Kasumi-1 (cell line): Measurements from ENCODE around the gene UQCRC2.
"Not testable (repeated sequence)": the region's sequence is repeated elsewhere in the genome, so short reads cannot be mapped to it uniquely, and the experiment has no call there.

Experiments
- DNase-seq, 2 experiments: peaks; one replicate each; lab custom pipeline; 2025; lab: John Stamatoyannopoulos, UW

The UQCRC2 gene

GRCh38 chr16:22010902-22011301, 57.7 kb downstream of the UQCRC2 start:
- DNase-seq = no peak

DNA sequence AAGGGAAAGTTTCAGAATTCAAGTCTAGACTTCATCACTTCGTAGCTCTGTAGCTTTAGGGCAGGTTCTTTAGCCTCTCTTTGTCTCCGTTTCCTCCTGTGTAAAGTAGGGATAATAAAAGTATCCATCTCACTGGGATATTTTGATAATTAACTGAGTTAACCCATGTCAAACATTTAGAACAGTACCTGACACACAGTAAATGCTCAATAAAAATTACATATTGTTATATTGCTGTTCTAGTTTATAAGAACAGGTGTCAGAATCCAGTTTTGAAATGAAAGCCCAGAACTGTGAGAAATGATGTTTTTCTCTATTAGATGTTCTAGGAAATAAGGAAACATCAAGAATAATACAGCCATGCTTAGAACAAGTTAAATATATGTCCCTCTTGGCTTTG, 59.1 kb downstream of the UQCRC2 start:
- DNase-seq = no peak

- no peak for DNase-seq
Measured at GRCh38 chr16:22013486-22013885, 60.3 kb downstream of the UQCRC2 start.

- no peak for DNase-seq
Measured at GRCh38 chr16:22014271-22014873, 61.2 kb downstream of the UQCRC2 start.

DNA sequence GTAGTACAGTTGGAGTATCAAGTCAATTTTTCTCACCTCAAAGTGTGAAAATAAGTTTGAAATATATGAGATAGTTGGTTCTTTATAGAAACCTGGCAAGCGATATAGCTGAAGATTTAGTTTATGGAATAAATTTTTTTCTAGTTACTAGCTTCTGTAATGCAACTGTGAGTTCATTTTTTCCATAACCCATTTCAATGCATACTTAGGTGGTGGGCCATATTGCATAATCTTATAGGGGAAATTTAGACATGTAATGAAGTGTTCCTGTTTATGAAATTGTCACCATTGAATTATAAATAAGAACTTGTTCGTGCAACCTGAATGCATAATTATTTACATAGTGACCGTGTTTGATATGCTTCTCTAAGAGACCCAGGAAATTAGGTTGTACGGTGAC, 63.8 kb downstream of the UQCRC2 start:
- no peak for DNase-seq

DNA sequence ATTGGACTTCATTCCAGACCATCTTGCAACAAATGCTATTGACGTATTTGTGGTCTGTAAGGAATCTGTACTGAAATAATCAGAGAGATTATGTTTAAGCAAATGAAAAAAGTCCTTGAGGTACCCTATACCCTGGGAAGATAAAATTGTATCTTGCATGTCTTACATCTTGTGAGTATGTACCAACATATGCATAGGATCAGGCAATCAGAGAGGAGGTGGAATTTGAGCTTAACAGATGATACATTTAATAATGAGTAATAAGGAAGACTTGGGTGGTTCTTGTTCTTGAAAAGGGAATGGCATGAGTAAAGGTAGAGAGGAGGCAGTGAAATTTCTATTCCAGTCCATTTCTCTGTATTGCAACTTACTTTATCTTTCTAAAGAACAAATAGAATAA, 65.4 kb downstream of the UQCRC2 start:
- DNase-seq = no peak

DNA sequence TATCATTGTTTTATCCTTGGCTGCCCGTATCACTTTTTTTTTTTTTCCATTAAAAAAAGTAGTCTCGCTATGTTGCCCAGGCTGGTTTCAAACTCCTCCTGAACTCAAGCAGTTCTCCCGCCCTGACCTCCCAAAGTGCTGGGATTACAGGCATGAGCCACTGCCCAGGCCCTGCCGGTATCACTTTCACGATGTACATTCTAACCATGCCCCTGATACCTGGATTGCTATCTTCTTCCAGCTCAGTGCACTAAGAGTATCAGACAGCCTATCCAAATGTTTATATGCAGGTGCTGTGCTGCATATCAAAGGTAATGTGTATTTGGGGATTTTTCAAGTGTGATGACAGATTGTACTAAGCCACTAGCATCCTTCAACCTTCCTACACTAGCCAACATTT, 69.0 kb downstream of the UQCRC2 start:
- DNase-seq = no peak

DNA sequence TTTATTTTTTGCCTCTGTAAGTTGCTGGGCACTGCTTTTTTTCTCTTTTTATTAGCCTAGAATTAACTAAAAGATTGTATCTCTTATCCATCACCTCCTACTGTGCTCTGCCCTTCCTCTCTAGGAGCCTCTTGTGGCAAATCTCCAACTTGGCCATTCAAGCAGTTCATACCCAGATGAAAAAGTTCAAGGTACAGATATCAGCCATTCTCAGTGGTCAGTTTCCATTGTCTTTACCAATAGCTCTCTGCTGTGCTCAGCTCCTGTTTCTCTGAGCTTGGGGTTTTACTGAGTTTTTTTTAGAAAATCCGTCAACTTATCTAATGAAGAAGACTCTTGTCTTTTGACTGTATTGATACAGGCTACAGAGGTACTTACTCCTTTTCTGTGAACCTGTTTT, 70.3 kb downstream of the UQCRC2 start:
- DNase-seq = no peak

GRCh38 chr16:22024785-22025184, 71.6 kb downstream of the UQCRC2 start:
- DNase-seq = not testable (repeated sequence)

DNA sequence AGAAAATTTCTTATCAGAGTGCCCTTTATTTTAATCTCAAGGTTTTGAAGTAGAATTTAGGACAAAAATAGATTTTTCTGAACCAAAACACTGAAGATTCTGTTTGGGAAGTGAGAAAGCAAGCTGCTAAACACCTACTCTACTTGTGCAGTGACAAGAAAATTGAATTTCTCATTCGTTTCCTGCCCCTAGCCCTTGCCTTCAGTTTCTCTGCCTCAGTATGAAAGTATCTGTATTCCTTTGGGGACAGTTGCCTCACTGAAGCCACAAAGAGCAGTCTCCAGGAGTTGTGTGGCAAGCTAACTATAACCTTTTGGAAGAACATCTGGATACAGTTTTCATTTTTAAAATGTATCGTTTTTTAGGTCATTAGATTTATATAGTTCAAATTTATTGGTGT, 74.5 kb downstream of the UQCRC2 start:
- no peak for DNase-seq

DNA sequence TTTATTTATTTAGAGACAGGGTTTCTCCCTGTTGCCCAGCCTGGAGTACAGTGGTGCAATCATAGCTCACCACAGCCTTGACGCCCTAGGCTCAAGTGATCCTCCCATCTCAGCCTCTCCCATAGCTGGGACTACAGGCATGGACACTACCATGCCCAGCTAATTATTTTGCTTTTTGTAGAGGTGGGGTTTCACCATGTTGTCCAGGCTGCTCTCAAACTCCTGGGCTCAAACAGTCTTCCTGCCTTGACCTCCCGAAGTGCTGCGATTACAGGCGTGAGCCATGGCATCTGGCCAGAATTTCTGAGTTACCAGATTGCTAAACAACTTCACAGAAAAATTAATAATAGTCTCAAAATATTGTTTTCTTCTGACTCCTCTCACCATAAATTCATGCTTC, 76.5 kb downstream of the UQCRC2 start:
- no peak for DNase-seq

DNA sequence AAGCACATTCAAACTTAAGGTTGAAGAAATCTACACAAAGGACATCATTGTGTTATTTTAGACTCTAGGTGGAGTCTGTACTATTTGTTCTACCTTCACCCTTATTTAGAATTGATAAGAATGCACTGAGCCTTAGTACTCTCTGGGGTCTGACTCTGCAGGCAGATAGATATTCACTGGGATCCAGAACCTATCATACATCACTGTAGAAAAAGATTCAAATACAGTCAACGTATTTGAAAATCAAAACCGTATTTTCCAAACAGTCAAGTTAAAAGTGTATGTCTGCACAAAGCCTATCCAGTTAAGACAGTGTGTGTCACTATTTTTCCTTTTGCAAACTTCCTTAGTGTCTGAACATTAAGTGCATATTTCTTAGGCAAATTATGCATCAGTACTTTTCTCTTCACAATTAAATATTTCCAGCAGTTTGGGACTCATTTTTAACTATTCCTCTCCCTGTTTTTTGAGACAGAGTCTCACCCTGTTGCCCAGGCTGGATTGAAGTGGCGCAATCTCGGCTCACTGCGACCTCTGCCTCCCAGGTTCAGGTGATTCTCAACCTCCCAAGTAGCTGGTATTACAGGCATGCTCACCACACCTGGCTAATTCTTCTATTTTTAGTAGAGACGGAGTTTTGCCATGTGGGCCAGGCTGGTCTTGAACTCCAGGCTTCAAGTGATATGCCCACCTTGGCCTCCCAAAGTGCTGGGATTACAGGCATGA, 77.1 kb downstream of the UQCRC2 start:
- DNase-seq = no peak

DNA sequence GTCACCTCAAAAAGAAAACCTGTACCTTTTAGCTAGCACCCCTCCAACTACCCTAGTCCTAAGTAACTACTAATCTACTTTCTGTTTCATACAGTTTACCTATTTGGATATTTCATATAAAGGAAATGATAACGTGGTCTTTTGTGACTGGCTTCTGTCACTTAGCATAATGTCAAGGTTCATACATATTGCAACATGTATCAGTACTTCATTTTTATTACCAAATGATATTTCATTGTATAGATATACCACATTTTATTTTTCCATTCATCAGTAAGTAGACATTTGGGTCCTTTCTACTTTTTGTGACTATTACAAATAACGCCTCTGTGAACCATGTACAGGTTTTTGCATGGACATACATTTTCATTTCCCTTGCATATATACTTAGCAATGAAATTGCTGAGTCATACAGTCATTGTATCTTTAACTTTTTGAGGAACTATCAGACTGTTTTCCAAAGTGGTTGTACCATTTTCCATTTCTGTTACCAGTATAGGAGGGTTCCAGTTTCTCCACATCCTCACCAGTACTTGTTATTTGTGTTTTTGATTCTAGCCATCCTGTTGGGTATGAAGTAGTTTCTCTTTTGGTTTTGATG, 78.4 kb downstream of the UQCRC2 start:
- no peak for DNase-seq
